ENCODE results near the gene SCN2B.

Gene SCN2B

GRCh38 chr11:118176778-118177134 is 317 bp upstream of the SCN2B start:
- intact Hi-C loops (cut with DNase I): no loop called here
- DNase-seq: peak in 1 of 10 donors; percentile 20

GRCh38 chr11:118175031-118175992 is 1.1 kb downstream of the SCN2B start:
- DNase-seq: peak in 1 of 10 donors; percentile 81
- intact Hi-C loops (cut with DNase I): no loop called here

GRCh38 chr11:118174006-118174567 is 2.4 kb downstream of the SCN2B start:
- intact Hi-C loops (cut with DNase I): no loop called here
- DNase-seq: peak in 2 of 10 donors; percentile 59 to 63

GRCh38 chr11:118172356-118172755 is 4.1 kb downstream of the SCN2B start:
- peak in 2 of 10 donors; percentile 23 to 61 for DNase-seq
- intact Hi-C loops (cut with DNase I): no loop called here

GRCh38 chr11:118171269-118172062 is 5.0 kb downstream of the SCN2B start:
- intact Hi-C loops (cut with DNase I): loop anchor here (1.0 kb wide), 1 partner anchor 26 kb away; no protein-coding TSS in a partner anchor
- DNase-seq: peak; percentile 80 to 98 (median 89)

GRCh38 chr11:118170882-118171268 is 5.6 kb downstream of the SCN2B start:
- intact Hi-C loops (cut with DNase I): loop anchor here (1.0 kb wide), 1 partner anchor 26 kb away; no protein-coding TSS in a partner anchor
- peak in 1 of 10 donors; percentile 82 for DNase-seq

- DNase-seq: peak in 1 of 10 donors; percentile 70
- intact Hi-C loops (cut with DNase I): no loop called here
Observed at GRCh38 chr11:118170231-118170630, 6.2 kb downstream of the SCN2B start.

- intact Hi-C loops (cut with DNase I): no loop called here
Observed at GRCh38 chr11:118169300-118170140, 6.9 kb downstream of the SCN2B start.

GRCh38 chr11:118168751-118169150 is 7.7 kb downstream of the SCN2B start:
- intact Hi-C loops (cut with DNase I): no loop called here
- DNase-seq: peak in 1 of 10 donors; percentile 45

More at GRCh38 chr11:118169300-118170140, 6.9 kb downstream of the SCN2B start:
- DNase-seq: peak in 1 of 10 donors; percentile 55

- intact Hi-C loops (cut with DNase I): no loop called here
- DNase-seq: peak in 1 of 10 donors; percentile 53
Observed at GRCh38 chr11:118168316-118168715, 8.1 kb downstream of the SCN2B start.

- peak in 1 of 10 donors; percentile 83 for DNase-seq
- intact Hi-C loops (cut with DNase I): no loop called here
Observed at GRCh38 chr11:118167906-118168305, 8.5 kb downstream of the SCN2B start.

- no peak for DNase-seq
- intact Hi-C loops (cut with DNase I): no loop called here
Observed at GRCh38 chr11:118167253-118167652, 9.2 kb downstream of the SCN2B start.

GRCh38 chr11:118166641-118167040 is 9.8 kb downstream of the SCN2B start:
- intact Hi-C loops (cut with DNase I): no loop called here
- peak in 1 of 10 donors; percentile 67 for DNase-seq

- intact Hi-C loops (cut with DNase I): no loop called here
- peak in 1 of 10 donors; percentile 27 for DNase-seq
Observed at GRCh38 chr11:118164885-118165284, 11.6 kb downstream of the SCN2B start.

- intact Hi-C loops (cut with DNase I): no loop called here
- peak in 1 of 10 donors; percentile 22 for DNase-seq
Observed at GRCh38 chr11:118163494-118163893, 12.9 kb downstream of the SCN2B start.

GRCh38 chr11:118162846-118163245 is 13.6 kb downstream of the SCN2B start:
- DNase-seq: peak in 1 of 10 donors; percentile 7
- intact Hi-C loops (cut with DNase I): no loop called here

- intact Hi-C loops (cut with DNase I): no loop called here
- DNase-seq: peak in 2 of 10 donors; percentile 3 to 60
Observed at GRCh38 chr11:118161786-118162185, 14.7 kb downstream of the SCN2B start.

GRCh38 chr11:118157186-118157895 is 19.1 kb downstream of the SCN2B start:
- DNase-seq: peak in 2 of 10 donors; percentile 48 to 80

More at GRCh38 chr11:118157186-118157895, 19.1 kb downstream of the SCN2B start:
- intact Hi-C loops (cut with DNase I): no loop called here

Measured in posterior cingulate gyrus (tissue), 11 donors.